Lower lobe of right lung (tissue), 2 donors: ENCODE results near the gene PTPRG. TPM values are rescaled to one million over a fixed set of nuclear protein-coding genes. Genes with fewer than 3 reads are reported as not detected.

Experiments
- ATAC-seq, 2 donors: fragments of 200-7000 bp; cut with Tn5 transposase; one replicate each; pipeline ENCODE4 v1.9.1; 2020 to 2022; ENCODE audit warnings: mild to moderate bottlenecking in 2 of 2, moderate library complexity in 2 of 2
- DNase-seq: peaks from one replicate; pipeline ENCODE4 v3.0.0-alpha.2; 2020
- H3K27ac ChIP-seq: fragments of 200-600 bp; one replicate; pipeline ENCODE4 v1.8.0; 2022
- H3K27me3 ChIP-seq: fragments of 200-600 bp; one replicate; pipeline ENCODE4 v1.8.0; 2022; ENCODE audit warnings: low read depth
- H3K36me3 ChIP-seq: fragments of 200-600 bp; one replicate; pipeline ENCODE4 v1.8.0; 2022; ENCODE audit warnings: mild to moderate bottlenecking
- H3K4me1 ChIP-seq: fragments of 200-600 bp; one replicate; pipeline ENCODE4 v1.8.0; 2022
- H3K4me3 ChIP-seq: fragments of 200-600 bp; one replicate; pipeline ENCODE4 v1.8.0; 2022; ENCODE audit warnings: mild to moderate bottlenecking
- H3K9me3 ChIP-seq: fragments of 200-600 bp; one replicate; pipeline ENCODE4 v1.8.0; 2022
- CTCF ChIP-seq: fragments of 200-600 bp; IDR thresholded peaks from one replicate; pipeline ENCODE4 v1.8.0; 2022; ENCODE audit warnings: antibody characterized with exemption, mild to moderate bottlenecking
- intact Hi-C: fragments of 100-400 bp; cut with DNase I; formaldehyde crosslinking; loops from one replicate; pipeline ENCODE4 v1.11.0; 2022
- total RNA-seq: library from RNA; stranded (reverse); fragmentation: NEBNext Ultra II Directional; extraction: Animal tissue kit (Norgen Biotek cat#: 25700); gene quantifications from one replicate; pipeline ENCODE4 v1.2.1, GENCODE V29; 2021
- donor health status: DM: no; HTN: yes; CAD: no; lungs with severe emphysema.

Gene PTPRG
- total RNA-seq, 1 donor from 2014 or later = 67.6 TPM

- no peak overlapping the region for H3K4me3 ChIP-seq
- no peak for TF ChIP-seq CTCF
- intact Hi-C loops = no loop called here
- no peak overlapping the region for H3K27ac ChIP-seq
- H3K9me3 ChIP-seq = no peaks in the 10 kb centered on the region
- H3K36me3 ChIP-seq = no peaks in the 10 kb centered on the region
- DNase-seq (no peak), ATAC-seq (no peak)
- no peaks in the 10 kb centered on the region for H3K27me3 ChIP-seq
- no peaks in the 10 kb centered on the region for H3K4me1 ChIP-seq
Observed at GRCh38 chr3:62098646-62099365, 537.4 kb downstream of the PTPRG start.

GRCh38 chr3:62100282-62100989 lies 539.1 kb downstream of the PTPRG start:
- H3K27me3 ChIP-seq = no peaks in the 10 kb centered on the region
- no peaks in the 10 kb centered on the region for H3K4me1 ChIP-seq
- H3K27ac ChIP-seq = no peak overlapping the region
- ATAC-seq (no peak), DNase-seq (no peak)
- no peaks in the 10 kb centered on the region for H3K9me3 ChIP-seq
- TF ChIP-seq CTCF = no peak
- intact Hi-C loops = no loop called here
- no peaks in the 10 kb centered on the region for H3K36me3 ChIP-seq
- H3K4me3 ChIP-seq = no peak overlapping the region

GRCh38 chr3:62101488-62101887 lies 540.1 kb downstream of the PTPRG start:
- ATAC-seq (no peak), DNase-seq (no peak)
- H3K9me3 ChIP-seq = no peaks in the 10 kb centered on the region
- no peak overlapping the region for H3K27ac ChIP-seq
- H3K36me3 ChIP-seq = no peaks in the 10 kb centered on the region
- no peaks in the 10 kb centered on the region for H3K4me1 ChIP-seq
- H3K4me3 ChIP-seq = no peak overlapping the region
- TF ChIP-seq CTCF = no peak
- H3K27me3 ChIP-seq = no peaks in the 10 kb centered on the region
- intact Hi-C loops = no loop called here

GRCh38 chr3:62103531-62103930 lies 542.2 kb downstream of the PTPRG start:
- intact Hi-C loops = no loop called here
- H3K4me3 ChIP-seq = no peak overlapping the region
- TF ChIP-seq CTCF = no peak
- ATAC-seq (no peak), DNase-seq (no peak)
- no peaks in the 10 kb centered on the region for H3K27me3 ChIP-seq
- H3K9me3 ChIP-seq = no peaks in the 10 kb centered on the region
- H3K4me1 ChIP-seq = no peaks in the 10 kb centered on the region
- H3K27ac ChIP-seq = no peak overlapping the region
- no peaks in the 10 kb centered on the region for H3K36me3 ChIP-seq

GRCh38 chr3:62109534-62109933 lies 548.2 kb downstream of the PTPRG start:
- no peaks in the 10 kb centered on the region for H3K27me3 ChIP-seq
- intact Hi-C loops = no loop called here
- no peak for DNase-seq
- H3K36me3 ChIP-seq = no peaks in the 10 kb centered on the region
- no peak for TF ChIP-seq CTCF
- no peaks in the 10 kb centered on the region for H3K4me1 ChIP-seq
- ATAC-seq = peak in 1 of 2 donors; percentile 37
- no peak overlapping the region for H3K27ac ChIP-seq
- H3K9me3 ChIP-seq = peaks cover 5% of the 10 kb centered on the region
- H3K4me3 ChIP-seq = no peak overlapping the region
